ENCODE results near the gene HLF. TPM values are rescaled to one million over a fixed set of nuclear protein-coding genes. Genes with fewer than 3 reads are reported as not detected.

HLF gene
- total RNA-seq, 1 experiment from 2014 or later = 0.68 TPM

- no peak for DNase-seq (ENCODE audit: low spot score)
Measured at GRCh38 chr17:55290492-55291113, 25.8 kb downstream of the HLF start.

- DNase-seq (ENCODE audit: low spot score) = no peak
Measured at GRCh38 chr17:55291114-55291507, 26.4 kb downstream of the HLF start.

GRCh38 chr17:55292094-55292493 lies 27.3 kb downstream of the HLF start:
- no peak for DNase-seq (ENCODE audit: low spot score)

- no peak for DNase-seq (ENCODE audit: low spot score)
Measured at GRCh38 chr17:55294042-55294751, 29.4 kb downstream of the HLF start.

GRCh38 chr17:55295411-55296170 lies 30.8 kb downstream of the HLF start:
- peak; percentile 55 for DNase-seq (ENCODE audit: low spot score)

- DNase-seq (ENCODE audit: low spot score) = no peak
Measured at GRCh38 chr17:55296171-55296695, 31.5 kb downstream of the HLF start.

- no peak for DNase-seq (ENCODE audit: low spot score)
Measured at GRCh38 chr17:55296699-55297098, 31.9 kb downstream of the HLF start.

GRCh38 chr17:55298111-55298730 lies 33.5 kb downstream of the HLF start:
- DNase-seq (ENCODE audit: low spot score) = no peak

- DNase-seq (ENCODE audit: low spot score) = no peak
Measured at GRCh38 chr17:55299162-55299838, 34.5 kb downstream of the HLF start.

- no peak for DNase-seq (ENCODE audit: low spot score)
Measured at GRCh38 chr17:55299890-55300289, 35.1 kb downstream of the HLF start.

GRCh38 chr17:55300479-55301290 lies 35.9 kb downstream of the HLF start:
- DNase-seq (ENCODE audit: low spot score) = no peak

GRCh38 chr17:55301521-55302406 lies 37.0 kb downstream of the HLF start:
- no peak for DNase-seq (ENCODE audit: low spot score)

GRCh38 chr17:55302407-55302787 lies 37.6 kb downstream of the HLF start:
- no peak for DNase-seq (ENCODE audit: low spot score)

GRCh38 chr17:55303008-55303493 lies 38.3 kb downstream of the HLF start:
- no peak for DNase-seq (ENCODE audit: low spot score)

- DNase-seq (ENCODE audit: low spot score) = no peak
Measured at GRCh38 chr17:55303701-55304145, 39.0 kb downstream of the HLF start.

GRCh38 chr17:55304171-55304859 lies 39.6 kb downstream of the HLF start:
- no peak for DNase-seq (ENCODE audit: low spot score)

- DNase-seq (ENCODE audit: low spot score) = no peak
Measured at GRCh38 chr17:55305321-55306087, 40.7 kb downstream of the HLF start.

- DNase-seq (ENCODE audit: low spot score) = no peak
Measured at GRCh38 chr17:55307879-55308278, 43.1 kb downstream of the HLF start.

Measured in H4 (cell line).